NB4 (cell line): ENCODE data around the gene ZNF44.

Experiments used
- POLR2A ChIP-seq: IDR thresholded peaks from 2 replicates; pipeline ENCODE4 v1.6.1; 2011; ENCODE audit warnings: mild to moderate bottlenecking; ENCODE audit not compliant: insufficient read length; ENCODE audit errors: extremely low read depth
- TF ChIP-seq, protein P1 (sequence below): IDR thresholded peaks from one replicate; pipeline ENCODE4 v1.5.1; 2012; ENCODE audit warnings: low read depth, low read length

DNA sequence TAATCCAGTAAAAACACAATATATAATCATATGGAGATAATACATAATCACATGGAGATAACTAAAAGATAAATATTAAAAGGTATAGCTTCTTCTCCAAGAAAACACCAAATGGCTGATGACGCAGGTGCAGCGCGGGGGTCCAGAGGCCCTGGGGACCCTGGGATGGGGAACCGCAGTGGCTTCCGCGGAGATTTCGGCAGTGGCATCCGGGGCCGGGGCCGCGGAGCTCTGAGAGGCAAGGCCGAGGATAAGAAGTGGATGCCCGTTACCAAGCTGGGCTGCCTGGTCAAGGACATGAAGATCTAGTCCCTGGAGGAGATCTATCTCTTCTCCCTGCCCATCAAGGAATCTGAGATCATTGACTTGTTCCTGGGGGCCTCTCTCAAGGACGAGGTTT is 10.5 kb downstream of the ZNF44 start:
- TF ChIP-seq, protein P1, sequence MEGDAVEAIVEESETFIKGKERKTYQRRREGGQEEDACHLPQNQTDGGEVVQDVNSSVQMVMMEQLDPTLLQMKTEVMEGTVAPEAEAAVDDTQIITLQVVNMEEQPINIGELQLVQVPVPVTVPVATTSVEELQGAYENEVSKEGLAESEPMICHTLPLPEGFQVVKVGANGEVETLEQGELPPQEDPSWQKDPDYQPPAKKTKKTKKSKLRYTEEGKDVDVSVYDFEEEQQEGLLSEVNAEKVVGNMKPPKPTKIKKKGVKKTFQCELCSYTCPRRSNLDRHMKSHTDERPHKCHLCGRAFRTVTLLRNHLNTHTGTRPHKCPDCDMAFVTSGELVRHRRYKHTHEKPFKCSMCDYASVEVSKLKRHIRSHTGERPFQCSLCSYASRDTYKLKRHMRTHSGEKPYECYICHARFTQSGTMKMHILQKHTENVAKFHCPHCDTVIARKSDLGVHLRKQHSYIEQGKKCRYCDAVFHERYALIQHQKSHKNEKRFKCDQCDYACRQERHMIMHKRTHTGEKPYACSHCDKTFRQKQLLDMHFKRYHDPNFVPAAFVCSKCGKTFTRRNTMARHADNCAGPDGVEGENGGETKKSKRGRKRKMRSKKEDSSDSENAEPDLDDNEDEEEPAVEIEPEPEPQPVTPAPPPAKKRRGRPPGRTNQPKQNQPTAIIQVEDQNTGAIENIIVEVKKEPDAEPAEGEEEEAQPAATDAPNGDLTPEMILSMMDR, result no peak
- TF ChIP-seq POLR2A, result no peak
